HCT116 (cell line): ENCODE data around the gene TRIM65. TPM values are rescaled to one million over a fixed set of nuclear protein-coding genes. Genes with fewer than 3 reads are reported as not detected.
A peak's percentile ranks its signal among the peaks of the same experiment; 100 is the strongest.

Source experiments
- ATAC-seq: fragments of 200-7000 bp; cut with Tn5 transposase; 2 replicates; pipeline ENCODE4 v1.9.1; 2020; ENCODE audit warnings: mild to moderate bottlenecking, moderate library complexity
- BruUV-seq: library from RNA; stranded (reverse); fragments of 400-500 nt; replicated peaks from 2 replicates; lab custom pipeline; 2021; lab: Mats Ljungman, UMichigan
- CTCF ChIA-PET: fragments of 300-600 bp; sonication (Branson Sonifier 250); formaldehyde crosslinking; loops from one replicate; lab custom pipeline; 2021; ENCODE audit warnings: antibody characterized with exemption; lab: Charles Lee
- POLR2A ChIA-PET: fragments of 300-600, 350-600 bp; sonication (Branson Sonifier 250); formaldehyde crosslinking; loops from one replicate; lab custom pipeline; 2021; ENCODE audit warnings: antibody characterized with exemption; lab: Charles Lee
- RAD21 ChIA-PET, 2 experiments: fragments of 300-600 bp; sonication (Branson Sonifier 250); formaldehyde crosslinking; loops; one replicate each; lab custom pipeline; 2023; ENCODE audit warnings: low total read pairs in 2 of 2; ENCODE audit not compliant: uncharacterized antibody in 2 of 2, unreplicated experiment in 2 of 2, low non-redundant PET in 1 of 2; lab: Charles Lee
- DNase-seq: peaks from one replicate; pipeline ENCODE4 v3.0.0-alpha.2; 2010; ENCODE audit warnings: low read depth, low spot score
- H2AFZ ChIP-seq: fragments of 200-600 bp; shearing (Covaris generic), sonication (generic); 2 replicates; pipeline ENCODE4 v1.6.1; 2017; ENCODE audit warnings: low read depth, mixed run types, mixed read lengths, antibody characterized with exemption, low read length; ENCODE audit not compliant: poor library complexity, severe bottlenecking
- H3K27ac ChIP-seq: 2 replicates; pipeline ENCODE4 v1.5.1; 2012; ENCODE audit warnings: low read depth, low read length
- H3K27me3 ChIP-seq: fragments of 200-600 bp; sonication (generic); 2 replicates; pipeline ENCODE4 v1.6.1; 2016; ENCODE audit warnings: mixed run types, low read length, mixed read lengths; ENCODE audit not compliant: insufficient read depth
- H3K36me3 ChIP-seq, 2 experiments: fragments of 200-500 bp in 1 of 2; fragments of 200-600 bp in 1 of 2; sonication (Bioruptor generic) in 1 of 2; sonication (generic) in 1 of 2; 2 replicates each; pipeline versions ENCODE4 v1.5.1 to v1.6.1; 2014 to 2016; ENCODE audit warnings: low read length in 2 of 2, inconsistent platforms in 1 of 2, mixed read lengths in 1 of 2, mixed run types in 1 of 2; ENCODE audit not compliant: insufficient read depth in 2 of 2, control insufficient read depth in 1 of 2
- H3K4me1 ChIP-seq, 2 experiments: fragments of 200-600 bp in 1 of 2; sonication (generic) in 1 of 2; 2 replicates each; pipeline versions ENCODE4 v1.5.1 to v1.6.1; 2012 to 2017; ENCODE audit warnings: low read length in 2 of 2, inconsistent platforms in 1 of 2, mild to moderate bottlenecking in 1 of 2, mixed read lengths in 1 of 2, mixed run types in 1 of 2, moderate library complexity in 1 of 2; ENCODE audit not compliant: insufficient read depth in 2 of 2, control insufficient read depth in 1 of 2
- H3K4me2 ChIP-seq: fragments of 200-600 bp; sonication (generic); 2 replicates; pipeline ENCODE4 v1.6.1; 2017; ENCODE audit warnings: mixed run types, low read length, mixed read lengths
- H3K4me3 ChIP-seq, 2 experiments: fragments of 200-600 bp in 1 of 2; sonication (generic) in 1 of 2; replicated peaks in 1 of 2; 2 replicates each; pipeline ENCODE4 v1.5.1; 2011 to 2016; ENCODE audit warnings: low read length in 2 of 2, control low read depth in 1 of 2, low read depth in 1 of 2, mild to moderate bottlenecking in 1 of 2, mixed read lengths in 1 of 2, mixed run types in 1 of 2
- H3K79me2 ChIP-seq: fragments of 200-600 bp; sonication (generic); 2 replicates; pipeline ENCODE4 v1.6.1; 2017; ENCODE audit warnings: mild to moderate bottlenecking, mixed run types, low read length, moderate library complexity, mixed read lengths; ENCODE audit not compliant: insufficient read depth
- H3K9ac ChIP-seq: fragments of 200-600 bp; sonication (generic); 2 replicates; pipeline ENCODE4 v1.6.1; 2016; ENCODE audit warnings: low read length, mixed read lengths
- H3K9me2 ChIP-seq: fragments of 200-600 bp; sonication (generic), shearing (Covaris generic); 2 replicates; pipeline ENCODE4 v1.6.1; 2017; ENCODE audit warnings: mixed run types, mild to moderate bottlenecking, moderate library complexity; ENCODE audit not compliant: insufficient read depth
- H3K9me3 ChIP-seq, 2 experiments: fragments of 200-500 bp in 1 of 2; fragments of 200-600 bp in 1 of 2; sonication (Bioruptor generic) in 1 of 2; sonication (generic) in 1 of 2; 2 replicates each; pipeline ENCODE4 v1.6.1; 2014 to 2017; ENCODE audit warnings: low read length in 2 of 2, mixed read lengths in 2 of 2, inconsistent platforms in 1 of 2, low read depth in 1 of 2, mild to moderate bottlenecking in 1 of 2, mixed run types in 1 of 2, moderate library complexity in 1 of 2; ENCODE audit not compliant: control insufficient read depth in 1 of 2, insufficient read depth in 1 of 2
- H4K20me1 ChIP-seq: fragments of 200-600 bp; sonication (generic), shearing (Covaris generic); 2 replicates; pipeline ENCODE4 v1.6.1; 2017; ENCODE audit warnings: mixed run types, mild to moderate bottlenecking, moderate library complexity; ENCODE audit not compliant: insufficient read depth
- CBX3 ChIP-seq: IDR thresholded peaks from 2 replicates; pipeline ENCODE4 v1.6.1; 2012; ENCODE audit warnings: low read depth
- CEBPB ChIP-seq: IDR thresholded peaks from 2 replicates; pipeline ENCODE4 v1.6.1; 2012; ENCODE audit warnings: low read depth
- CTCF ChIP-seq, 3 experiments: fragments of 200-600 bp in 1 of 3; sonication (generic) in 1 of 3; IDR thresholded peaks in 2 of 3; conservative IDR thresholded peaks in 1 of 3; 2 replicates each; pipeline ENCODE4 v1.5.1; 2012 to 2017; ENCODE audit warnings: low read depth in 2 of 3, low read length in 2 of 3, antibody characterized with exemption in 1 of 3, borderline replicate concordance in 1 of 3, control low read depth in 1 of 3, mild to moderate bottlenecking in 1 of 3, mixed read lengths in 1 of 3, mixed run types in 1 of 3, moderate library complexity in 1 of 3; ENCODE audit not compliant: insufficient read depth in 1 of 3
- EZH2 ChIP-seq: fragments of 200-600 bp; sonication (generic); IDR thresholded peaks from 2 replicates; pipeline ENCODE4 v1.6.1; 2017; ENCODE audit warnings: antibody characterized with exemption, mixed run types
- EZH2phosphoT487 ChIP-seq: fragments of 200-600 bp; IDR thresholded peaks from 2 replicates; pipeline ENCODE4 v1.6.1; 2018; ENCODE audit warnings: antibody characterized with exemption, borderline replicate concordance
- JUND ChIP-seq: IDR thresholded peaks from 2 replicates; pipeline ENCODE4 v1.6.1; 2012
- POLR2A ChIP-seq: IDR thresholded peaks from 2 replicates; pipeline ENCODE4 v1.7.0; 2011; ENCODE audit warnings: borderline replicate concordance; ENCODE audit not compliant: insufficient read depth, insufficient read length; ENCODE audit errors: extremely low read depth
- RAD21 ChIP-seq: IDR thresholded peaks from 2 replicates; pipeline ENCODE4 v1.6.1; 2012; ENCODE audit warnings: low read depth, mild to moderate bottlenecking
- REST ChIP-seq: IDR thresholded peaks from 2 replicates; pipeline ENCODE4 v1.6.1; 2012; ENCODE audit warnings: low read depth
- SIN3A ChIP-seq: IDR thresholded peaks from 2 replicates; pipeline ENCODE4 v1.6.1; 2012; ENCODE audit warnings: low read depth
- SP1 ChIP-seq: IDR thresholded peaks from 2 replicates; pipeline ENCODE4 v1.6.1; 2012; ENCODE audit warnings: low read depth
- SRF ChIP-seq: IDR thresholded peaks from 2 replicates; pipeline ENCODE4 v1.6.1; 2012; ENCODE audit warnings: low read depth
- TCF7L2 ChIP-seq: IDR thresholded peaks from 2 replicates; pipeline ENCODE4 v1.7.0; 2011; ENCODE audit warnings: borderline replicate concordance, inconsistent platforms; ENCODE audit not compliant: insufficient read depth, insufficient read length; ENCODE audit errors: extremely low read depth
- ZFX ChIP-seq: fragments of 450-650 bp; IDR thresholded peaks from 2 replicates; pipeline ENCODE4 v1.6.1; 2017
- intact Hi-C: fragments of 100-400 bp; cut with micrococcal nuclease; formaldehyde crosslinking; loops from 2 replicates; pipeline ENCODE4 v1.10.0; 2022
- total RNA-seq: library from RNA; stranded (reverse); gene quantifications from one replicate; pipeline ENCODE4 v1.2.1, GENCODE V29; 2021; ENCODE audit not compliant: unreplicated experiment

TRIM65 gene
- total RNA-seq, 1 experiment from 2014 or later = 53.0 TPM

- no peak for TF ChIP-seq EZH2phosphoT487
- no peak for TF ChIP-seq TCF7L2
- TF ChIP-seq, all 23 proteins: peak for 2
Observed at GRCh38 chr17:75856062-75856756, 40.5 kb downstream of the TRIM65 start (continued).

GRCh38 chr17:75855310-75856061 lies 41.3 kb downstream of the TRIM65 start, which contains the start of gene WBP2:
Gene WBP2, minus strand, starts transcription at chr17:75855335. Its CDS starts 38 bp downstream, at chr17:75855297.
- peaks cover 23 to 40% of the 10 kb centered on the region in 2 experiments for H3K4me1 ChIP-seq
- H2AFZ ChIP-seq = peak within 1 kb of the TSS; percentile 52
- peak within 1 kb of the TSS; percentile 96 for H3K4me2 ChIP-seq
- peak within 1 kb of the TSS; percentile 86 for H3K9ac ChIP-seq
- POLR2A ChIA-PET = interaction anchor here (0.6 to 6.8 kb wide), 21 partner anchors 9 to 640 kb away, joined by 3 to 83 read pairs (median 5); partner anchors contain the start of genes MRPL38, PRPSAP1, TRIM47 and TRIM65
- no peaks in the 10 kb centered on the region for H4K20me1 ChIP-seq
- peak within 1 kb of the TSS; percentile 87 for H3K27ac ChIP-seq
- peak; percentile 100 for DNase-seq
- no TSS peak for BruUV-seq
- no peaks in the 10 kb centered on the region for H3K9me2 ChIP-seq
- ATAC-seq = peak; percentile 91
- peaks cover 5 to 6% of the 10 kb centered on the region in 2 experiments; a peak in 3 of 4 replicates for H3K36me3 ChIP-seq
- H3K9me3 ChIP-seq = no peaks in the 10 kb centered on the region
- H3K79me2 ChIP-seq = peaks cover 20% of the 10 kb centered on the region; the same call in 1 of the 2 replicates
- H3K4me3 ChIP-seq = peak within 1 kb of the TSS; percentile 75 to 86
- CTCF ChIA-PET = interaction anchor here (0.6 to 4.3 kb wide), 19 partner anchors 10 to 937 kb away, joined by 3 to 57 read pairs (median 5); partner anchors contain the start of genes ACOX1, CDK3, FBF1 and GALK1
- RAD21 ChIA-PET = interaction anchor here (0.6 to 2.0 kb wide), 10 partner anchors 14 to 255 kb away, joined by 3 to 7 read pairs (median 4); a partner anchor contains a TSS
- H3K27me3 ChIP-seq = no peaks in the 10 kb centered on the region
- intact Hi-C loops = loop anchor here (1.0 to 10.0 kb wide), 4 partner anchors 10 to 181 kb away; a partner anchor contains a TSS
- TF ChIP-seq JUND = no peak
- TF ChIP-seq CTCF (IDR thresholded peaks at IDR 0.05 in 2 of 3, conservative IDR thresholded peaks at IDR 0.05 in 1 of 3; ENCODE audit: borderline replicate concordance in 1 of 3, insufficient read depth in 1 of 3, low read depth in 2 of 3, low read length in 2 of 3) = peak in 2 of 3 experiments; percentile 54 to 62; a peak in 2 of 6 replicates
- no peak for TF ChIP-seq EZH2
- TF ChIP-seq EZH2phosphoT487 = no peak
- TF ChIP-seq TCF7L2 = peak; percentile 4
- TF ChIP-seq SRF = no peak; the same call in 1 of the 2 replicates
- no peak for TF ChIP-seq CBX3
- peak; percentile 91 for TF ChIP-seq SIN3A
- TF ChIP-seq SP1 = peak; percentile 94
- no peak for TF ChIP-seq REST
- TF ChIP-seq POLR2A = peak; percentile 85
- peak; percentile 71; the same call in 1 of the 2 replicates for TF ChIP-seq ZFX
- TF ChIP-seq CEBPB = no peak
- peak; percentile 58; the same call in 1 of the 2 replicates for TF ChIP-seq RAD21
